HUES48 (cell line): ENCODE data around the gene ARHGEF7.

Experiments used
- H3K27ac ChIP-seq: one replicate; pipeline ENCODE4 v1.7.0; 2013; ENCODE audit warnings: low read depth, low read length, inconsistent platforms
- H3K27me3 ChIP-seq: 2 replicates; pipeline ENCODE4 v1.6.1; 2013; ENCODE audit warnings: mild to moderate bottlenecking, low read length; ENCODE audit not compliant: control insufficient read depth, insufficient read depth
- H3K36me3 ChIP-seq: 2 replicates; pipeline ENCODE4 v1.6.1; 2013; ENCODE audit warnings: low read length; ENCODE audit not compliant: control insufficient read depth, insufficient read depth
- H3K4me1 ChIP-seq: 2 replicates; pipeline ENCODE4 v1.6.1; 2013; ENCODE audit warnings: mild to moderate bottlenecking, low read length; ENCODE audit not compliant: control insufficient read depth, insufficient read depth
- H3K4me3 ChIP-seq: 2 replicates; pipeline ENCODE4 v1.5.1; 2013; ENCODE audit warnings: mild to moderate bottlenecking, low read depth, low read length
- H3K9ac ChIP-seq: 2 replicates; pipeline ENCODE4 v1.6.1; 2013; ENCODE audit warnings: mild to moderate bottlenecking, low read depth, low read length, moderate library complexity
- H3K9me3 ChIP-seq: 2 replicates; pipeline ENCODE4 v1.6.1; 2013; ENCODE audit warnings: low read length; ENCODE audit not compliant: control insufficient read depth, insufficient read depth

The ARHGEF7 gene

GRCh38 chr13:111330066-111330610, 215.0 kb downstream of the ARHGEF7 start:
- Histone ChIP-seq H3K9me3 (no peaks in the 10 kb centered on the region), H3K27me3 (no peaks in the 10 kb centered on the region), H3K27ac (no peak overlapping the region), H3K4me1 (no peaks in the 10 kb centered on the region), H3K9ac (no peak overlapping the region), H3K36me3 (no peaks in the 10 kb centered on the region), H3K4me3 (no peak overlapping the region)

- no peaks in the 10 kb centered on the region for H3K4me1 ChIP-seq
- H3K9ac ChIP-seq = no peak overlapping the region
- H3K9me3 ChIP-seq = no peaks in the 10 kb centered on the region
- H3K27me3 ChIP-seq = no peaks in the 10 kb centered on the region
- H3K36me3 ChIP-seq = no peaks in the 10 kb centered on the region
- no peak overlapping the region for H3K4me3 ChIP-seq
- no peak overlapping the region for H3K27ac ChIP-seq
Observed at GRCh38 chr13:111335298-111335697, 220.2 kb downstream of the ARHGEF7 start.

GRCh38 chr13:111336666-111337065, 221.6 kb downstream of the ARHGEF7 start:
- Histone ChIP-seq H3K9ac (no peak overlapping the region), H3K27ac (no peak overlapping the region), H3K4me1 (no peaks in the 10 kb centered on the region), H3K4me3 (no peak overlapping the region), H3K9me3 (no peaks in the 10 kb centered on the region), H3K27me3 (no peaks in the 10 kb centered on the region), H3K36me3 (no peaks in the 10 kb centered on the region)

GRCh38 chr13:111337206-111337605, 222.1 kb downstream of the ARHGEF7 start:
- Histone ChIP-seq H3K4me1 (no peaks in the 10 kb centered on the region), H3K36me3 (no peaks in the 10 kb centered on the region), H3K9ac (no peak overlapping the region)

GRCh38 chr13:111337741-111338140, 222.6 kb downstream of the ARHGEF7 start:
- H3K9me3 ChIP-seq = no peaks in the 10 kb centered on the region
- no peaks in the 10 kb centered on the region for H3K36me3 ChIP-seq
- H3K4me1 ChIP-seq = no peaks in the 10 kb centered on the region
- no peaks in the 10 kb centered on the region for H3K27me3 ChIP-seq
- no peak overlapping the region for H3K4me3 ChIP-seq
- no peak overlapping the region for H3K27ac ChIP-seq
- no peak overlapping the region for H3K9ac ChIP-seq

More at GRCh38 chr13:111337206-111337605, 222.1 kb downstream of the ARHGEF7 start:
- H3K4me3 ChIP-seq = no peak overlapping the region
- no peak overlapping the region for H3K27ac ChIP-seq
- H3K27me3 ChIP-seq = no peaks in the 10 kb centered on the region
- no peaks in the 10 kb centered on the region for H3K9me3 ChIP-seq

- Histone ChIP-seq H3K9ac (no peak overlapping the region), H3K4me1 (no peaks in the 10 kb centered on the region), H3K27me3 (no peaks in the 10 kb centered on the region), H3K9me3 (no peaks in the 10 kb centered on the region), H3K4me3 (no peak overlapping the region), H3K27ac (no peak overlapping the region), H3K36me3 (no peaks in the 10 kb centered on the region)
Observed at GRCh38 chr13:111338841-111339240, 223.7 kb downstream of the ARHGEF7 start.

GRCh38 chr13:111339366-111340143, 224.4 kb downstream of the ARHGEF7 start:
- H3K4me3 ChIP-seq = no peak overlapping the region
- no peaks in the 10 kb centered on the region for H3K9me3 ChIP-seq
- no peaks in the 10 kb centered on the region for H3K4me1 ChIP-seq
- H3K27me3 ChIP-seq = no peaks in the 10 kb centered on the region
- no peaks in the 10 kb centered on the region for H3K36me3 ChIP-seq
- no peak overlapping the region for H3K9ac ChIP-seq
- H3K27ac ChIP-seq = no peak overlapping the region

GRCh38 chr13:111341886-111342285, 226.8 kb downstream of the ARHGEF7 start:
- no peak overlapping the region for H3K9ac ChIP-seq
- no peak overlapping the region for H3K4me3 ChIP-seq
- no peaks in the 10 kb centered on the region for H3K4me1 ChIP-seq
- no peaks in the 10 kb centered on the region for H3K9me3 ChIP-seq
- H3K36me3 ChIP-seq = no peaks in the 10 kb centered on the region
- H3K27me3 ChIP-seq = no peaks in the 10 kb centered on the region
- H3K27ac ChIP-seq = no peak overlapping the region

GRCh38 chr13:111342721-111343120, 227.6 kb downstream of the ARHGEF7 start:
- Histone ChIP-seq H3K9ac (no peak overlapping the region), H3K36me3 (no peaks in the 10 kb centered on the region), H3K4me1 (no peaks in the 10 kb centered on the region), H3K27me3 (no peaks in the 10 kb centered on the region), H3K9me3 (no peaks in the 10 kb centered on the region), H3K27ac (no peak overlapping the region), H3K4me3 (no peak overlapping the region)

GRCh38 chr13:111343186-111343805, 228.2 kb downstream of the ARHGEF7 start:
- H3K4me1 ChIP-seq = no peaks in the 10 kb centered on the region
- no peak overlapping the region for H3K27ac ChIP-seq
- H3K9me3 ChIP-seq = no peaks in the 10 kb centered on the region
- no peaks in the 10 kb centered on the region for H3K36me3 ChIP-seq
- no peak overlapping the region for H3K4me3 ChIP-seq
- H3K9ac ChIP-seq = no peak overlapping the region
- no peaks in the 10 kb centered on the region for H3K27me3 ChIP-seq

- H3K36me3 ChIP-seq = no peaks in the 10 kb centered on the region
- no peak overlapping the region for H3K4me3 ChIP-seq
- no peaks in the 10 kb centered on the region for H3K27me3 ChIP-seq
- H3K9me3 ChIP-seq = no peaks in the 10 kb centered on the region
- no peaks in the 10 kb centered on the region for H3K4me1 ChIP-seq
- no peak overlapping the region for H3K27ac ChIP-seq
- H3K9ac ChIP-seq = no peak overlapping the region
Observed at GRCh38 chr13:111344471-111345191, 229.5 kb downstream of the ARHGEF7 start.
